ENCODE results near the gene DOCK3. TPM values are rescaled to one million over a fixed set of nuclear protein-coding genes. Genes with fewer than 3 reads are reported as not detected.

DOCK3 gene
- total RNA-seq, 6 donors from 2014 or later: 0.15 to 3.1 (median 0.88) TPM

DNA sequence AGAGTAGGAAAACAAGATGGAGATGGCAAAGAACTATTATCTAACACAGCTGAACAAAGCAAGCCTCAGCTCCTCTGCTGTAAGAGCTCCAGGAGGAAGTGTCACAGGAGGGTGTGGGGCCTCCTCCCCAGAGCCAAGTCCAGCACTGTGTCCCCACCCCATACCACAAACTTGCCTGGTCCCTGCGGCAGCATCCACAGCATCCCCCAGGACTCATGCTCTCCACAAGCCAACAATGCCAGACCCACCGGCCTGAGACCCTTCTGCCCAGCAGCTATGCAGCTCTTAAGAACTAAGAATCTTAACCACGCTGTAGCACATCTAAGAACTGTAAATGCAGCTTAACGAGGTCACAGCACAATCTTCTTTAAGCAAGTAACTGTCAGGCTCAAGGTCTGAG lies 725.4 kb downstream of the DOCK3 start:
- H3K9me3 ChIP-seq: no peaks in the 10 kb centered on the region
- peaks cover 5 to 79% (median 41%) of the 10 kb centered on the region in 4 donors for H3K36me3 ChIP-seq
- no peak overlapping the region for H3K4me3 ChIP-seq
- H3K27ac ChIP-seq: no peak overlapping the region
- DNase-seq (no peak), ATAC-seq (ENCODE audit: low FRiP score in 2 of 2) (no peak)
- H3K4me1 ChIP-seq: peaks cover 4 to 17% (median 6%) of the 10 kb centered on the region in 4 donors
- TF ChIP-seq, protein P1, sequence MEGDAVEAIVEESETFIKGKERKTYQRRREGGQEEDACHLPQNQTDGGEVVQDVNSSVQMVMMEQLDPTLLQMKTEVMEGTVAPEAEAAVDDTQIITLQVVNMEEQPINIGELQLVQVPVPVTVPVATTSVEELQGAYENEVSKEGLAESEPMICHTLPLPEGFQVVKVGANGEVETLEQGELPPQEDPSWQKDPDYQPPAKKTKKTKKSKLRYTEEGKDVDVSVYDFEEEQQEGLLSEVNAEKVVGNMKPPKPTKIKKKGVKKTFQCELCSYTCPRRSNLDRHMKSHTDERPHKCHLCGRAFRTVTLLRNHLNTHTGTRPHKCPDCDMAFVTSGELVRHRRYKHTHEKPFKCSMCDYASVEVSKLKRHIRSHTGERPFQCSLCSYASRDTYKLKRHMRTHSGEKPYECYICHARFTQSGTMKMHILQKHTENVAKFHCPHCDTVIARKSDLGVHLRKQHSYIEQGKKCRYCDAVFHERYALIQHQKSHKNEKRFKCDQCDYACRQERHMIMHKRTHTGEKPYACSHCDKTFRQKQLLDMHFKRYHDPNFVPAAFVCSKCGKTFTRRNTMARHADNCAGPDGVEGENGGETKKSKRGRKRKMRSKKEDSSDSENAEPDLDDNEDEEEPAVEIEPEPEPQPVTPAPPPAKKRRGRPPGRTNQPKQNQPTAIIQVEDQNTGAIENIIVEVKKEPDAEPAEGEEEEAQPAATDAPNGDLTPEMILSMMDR (IDR thresholded peaks at IDR 0.05): no peak
- TF ChIP-seq POLR2AphosphoS5 (IDR thresholded peaks at IDR 0.05): no peak
- no peak for TF ChIP-seq POLR2A (IDR thresholded peaks at IDR 0.05)
- TF ChIP-seq EP300 (IDR thresholded peaks at IDR 0.05): no peak
- WGBS, 2 donors: 80 to 85% methylated on average over 3 to 4 of the region's 4 CpGs
- H3K27me3 ChIP-seq: no peaks in the 10 kb centered on the region

GRCh38 chr3:51401735-51402134 lies 727.0 kb downstream of the DOCK3 start:
- Histone ChIP-seq H3K4me1 (peaks cover 0 to under 1% (median under 1%) of the 10 kb centered on the region in 4 donors), H3K27ac (no peak overlapping the region), H3K36me3 (peaks cover 5 to 67% (median 26%) of the 10 kb centered on the region in 4 donors), H3K4me3 (no peak overlapping the region), H3K27me3 (no peaks in the 10 kb centered on the region), H3K9me3 (no peaks in the 10 kb centered on the region)
- DNase-seq (no peak), ATAC-seq (ENCODE audit: low FRiP score in 2 of 2) (peak in 1 of 2 donors; percentile 75)
- no peak for TF ChIP-seq POLR2AphosphoS5 (IDR thresholded peaks at IDR 0.05)
- TF ChIP-seq, protein P1 (IDR thresholded peaks at IDR 0.05): no peak
- 74 to 89% methylated on average over 4 of the region's 4 CpGs for WGBS, 2 donors

- no peak overlapping the region for H3K27ac ChIP-seq
- TF ChIP-seq, protein P1 (IDR thresholded peaks at IDR 0.05): no peak
- TF ChIP-seq POLR2A (IDR thresholded peaks at IDR 0.05) (no peak), POLR2AphosphoS5 (IDR thresholded peaks at IDR 0.05) (no peak), EP300 (IDR thresholded peaks at IDR 0.05) (no peak)
- H3K9me3 ChIP-seq: no peaks in the 10 kb centered on the region
- H3K27me3 ChIP-seq: no peaks in the 10 kb centered on the region
- peaks cover 2 to 52% (median 12%) of the 10 kb centered on the region in 4 donors for H3K36me3 ChIP-seq
- peaks cover 0 to 3% (median 0%) of the 10 kb centered on the region in 4 donors for H3K4me1 ChIP-seq
- ATAC-seq (ENCODE audit: low FRiP score in 2 of 2): no peak
- no peak overlapping the region for H3K4me3 ChIP-seq
- DNase-seq: no peak
Measured at GRCh38 chr3:51403675-51404074, 728.9 kb downstream of the DOCK3 start.

GRCh38 chr3:51408021-51408420 lies 733.3 kb downstream of the DOCK3 start:
- Histone ChIP-seq H3K27ac (no peak overlapping the region), H3K4me3 (no peak overlapping the region), H3K36me3 (peaks cover 3 to 62% (median 25%) of the 10 kb centered on the region in 4 donors), H3K9me3 (no peaks in the 10 kb centered on the region), H3K4me1 (peaks cover 0 to 9% (median 0%) of the 10 kb centered on the region in 4 donors), H3K27me3 (no peaks in the 10 kb centered on the region)
- TF ChIP-seq POLR2A (IDR thresholded peaks at IDR 0.05) (no peak), POLR2AphosphoS5 (IDR thresholded peaks at IDR 0.05) (no peak), EP300 (IDR thresholded peaks at IDR 0.05) (no peak)
- TF ChIP-seq, protein P1 (IDR thresholded peaks at IDR 0.05): no peak
- DNase-seq: no peak
- ATAC-seq (ENCODE audit: low FRiP score in 2 of 2): no peak
- WGBS, 2 donors: 90 to 91% methylated on average over 2 of the region's 2 CpGs

DNA sequence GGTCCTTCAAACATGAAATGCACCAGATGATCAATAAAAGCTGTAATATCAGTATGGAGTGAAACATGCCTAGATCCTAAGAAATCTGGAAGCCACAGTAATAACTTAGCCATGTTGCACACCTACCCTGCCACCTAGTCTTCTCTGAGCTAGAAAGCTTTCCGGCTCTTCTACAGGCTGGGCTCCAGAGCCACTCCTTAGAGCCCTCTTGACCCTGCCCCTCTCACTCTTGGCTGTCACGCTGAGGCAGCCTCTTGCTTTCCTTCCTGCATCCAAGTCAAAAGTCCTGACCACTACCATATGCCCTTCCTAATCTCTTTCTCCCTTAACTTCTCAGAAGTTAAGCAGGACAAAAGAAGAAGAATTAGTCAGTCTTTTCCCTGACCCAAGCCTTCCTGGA lies 734.1 kb downstream of the DOCK3 start:
- Histone ChIP-seq H3K4me3 (no peak overlapping the region), H3K4me1 (peaks cover 0 to 9% (median 0%) of the 10 kb centered on the region in 4 donors), H3K36me3 (peaks cover 0 to 63% (median 25%) of the 10 kb centered on the region in 4 donors), H3K27me3 (no peaks in the 10 kb centered on the region), H3K27ac (no peak overlapping the region), H3K9me3 (no peaks in the 10 kb centered on the region)
- 64 to 65% methylated on average over 2 of the region's 2 CpGs for WGBS, 2 donors
- ATAC-seq (ENCODE audit: low FRiP score in 2 of 2): peak in 1 of 2 donors; percentile 71
- DNase-seq: peak in 1 of 2 donors; percentile 65
- TF ChIP-seq, protein P1 (IDR thresholded peaks at IDR 0.05): no peak
- TF ChIP-seq POLR2AphosphoS5 (IDR thresholded peaks at IDR 0.05) (no peak), EP300 (IDR thresholded peaks at IDR 0.05) (no peak), POLR2A (IDR thresholded peaks at IDR 0.05) (no peak)
